ENCODE data around the gene ILDR2.

DNA sequence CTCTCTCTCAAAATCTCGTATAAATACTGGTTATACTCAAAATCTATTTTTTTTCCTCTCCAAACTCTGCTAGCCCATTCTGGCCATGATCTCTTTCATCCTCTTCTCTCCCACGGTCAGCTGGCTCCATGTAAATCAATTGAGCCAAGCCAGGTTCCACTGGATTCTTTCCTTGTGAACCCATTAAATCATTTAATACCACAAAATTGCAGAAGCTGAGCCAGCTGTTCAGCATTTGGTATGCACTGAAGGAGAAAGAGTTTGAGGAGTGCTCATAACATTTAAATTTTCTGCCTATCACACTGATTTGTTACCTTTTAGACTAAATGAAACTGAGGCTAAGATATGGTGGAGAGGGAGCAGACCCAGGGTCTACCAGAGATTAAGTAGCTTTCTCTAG is 70.2 kb downstream of the ILDR2 start:
- TF ChIP-seq, protein P1, sequence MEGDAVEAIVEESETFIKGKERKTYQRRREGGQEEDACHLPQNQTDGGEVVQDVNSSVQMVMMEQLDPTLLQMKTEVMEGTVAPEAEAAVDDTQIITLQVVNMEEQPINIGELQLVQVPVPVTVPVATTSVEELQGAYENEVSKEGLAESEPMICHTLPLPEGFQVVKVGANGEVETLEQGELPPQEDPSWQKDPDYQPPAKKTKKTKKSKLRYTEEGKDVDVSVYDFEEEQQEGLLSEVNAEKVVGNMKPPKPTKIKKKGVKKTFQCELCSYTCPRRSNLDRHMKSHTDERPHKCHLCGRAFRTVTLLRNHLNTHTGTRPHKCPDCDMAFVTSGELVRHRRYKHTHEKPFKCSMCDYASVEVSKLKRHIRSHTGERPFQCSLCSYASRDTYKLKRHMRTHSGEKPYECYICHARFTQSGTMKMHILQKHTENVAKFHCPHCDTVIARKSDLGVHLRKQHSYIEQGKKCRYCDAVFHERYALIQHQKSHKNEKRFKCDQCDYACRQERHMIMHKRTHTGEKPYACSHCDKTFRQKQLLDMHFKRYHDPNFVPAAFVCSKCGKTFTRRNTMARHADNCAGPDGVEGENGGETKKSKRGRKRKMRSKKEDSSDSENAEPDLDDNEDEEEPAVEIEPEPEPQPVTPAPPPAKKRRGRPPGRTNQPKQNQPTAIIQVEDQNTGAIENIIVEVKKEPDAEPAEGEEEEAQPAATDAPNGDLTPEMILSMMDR (IDR thresholded peaks at IDR 0.05; ENCODE audit: extremely low read depth in 1 of 2, insufficient read depth in 1 of 2, low read depth in 1 of 2, low read length in 2 of 2): no peak
- TF ChIP-seq, protein P2, sequence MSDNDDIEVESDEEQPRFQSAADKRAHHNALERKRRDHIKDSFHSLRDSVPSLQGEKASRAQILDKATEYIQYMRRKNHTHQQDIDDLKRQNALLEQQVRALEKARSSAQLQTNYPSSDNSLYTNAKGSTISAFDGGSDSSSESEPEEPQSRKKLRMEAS (IDR thresholded peaks at IDR 0.05; ENCODE audit: insufficient read depth, insufficient read length): no peak
- TF ChIP-seq EZH2 (IDR thresholded peaks at IDR 0.05; ENCODE audit: borderline replicate concordance, low read depth, low read length, severe bottlenecking): no peak
